ENCODE results near the gene SAMMSON. TPM values are rescaled to one million over a fixed set of nuclear protein-coding genes. Genes with fewer than 3 reads are reported as not detected.
A peak's percentile ranks its signal among the peaks of the same experiment; 100 is the strongest.

SAMMSON gene
- total RNA-seq, 4 donors from 2014 or later, result not detected

DNA sequence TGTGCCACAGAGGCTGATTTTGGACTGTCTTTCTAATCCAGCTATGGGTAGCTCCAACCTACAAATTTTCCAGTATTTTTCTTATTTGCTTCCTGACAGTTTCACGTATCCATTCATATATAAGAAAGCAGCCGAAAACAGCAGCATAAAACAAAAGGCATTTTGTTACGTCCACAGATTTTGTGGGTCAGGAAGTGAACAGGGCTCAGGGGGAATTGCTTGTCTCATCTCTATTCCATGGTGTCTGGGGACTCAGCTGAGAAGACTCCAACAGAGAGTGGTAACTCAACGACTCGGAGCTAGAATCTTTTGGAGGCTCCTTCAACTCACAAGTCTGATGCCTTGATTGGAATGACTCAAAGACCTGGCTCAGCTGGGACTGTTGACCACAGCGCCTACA lies 11.7 kb upstream of the SAMMSON start:
- H3K27ac ChIP-seq, result no peak overlapping the region
- DNase-seq, result no peak
- H3K27me3 ChIP-seq, result no peaks in the 10 kb centered on the region
- no peaks in the 10 kb centered on the region for H3K9me3 ChIP-seq
- TF ChIP-seq POLR2AphosphoS5 (IDR thresholded peaks at IDR 0.05), result no peak
- TF ChIP-seq POLR2A (IDR thresholded peaks at IDR 0.05), result no peak
- TF ChIP-seq, protein P1, sequence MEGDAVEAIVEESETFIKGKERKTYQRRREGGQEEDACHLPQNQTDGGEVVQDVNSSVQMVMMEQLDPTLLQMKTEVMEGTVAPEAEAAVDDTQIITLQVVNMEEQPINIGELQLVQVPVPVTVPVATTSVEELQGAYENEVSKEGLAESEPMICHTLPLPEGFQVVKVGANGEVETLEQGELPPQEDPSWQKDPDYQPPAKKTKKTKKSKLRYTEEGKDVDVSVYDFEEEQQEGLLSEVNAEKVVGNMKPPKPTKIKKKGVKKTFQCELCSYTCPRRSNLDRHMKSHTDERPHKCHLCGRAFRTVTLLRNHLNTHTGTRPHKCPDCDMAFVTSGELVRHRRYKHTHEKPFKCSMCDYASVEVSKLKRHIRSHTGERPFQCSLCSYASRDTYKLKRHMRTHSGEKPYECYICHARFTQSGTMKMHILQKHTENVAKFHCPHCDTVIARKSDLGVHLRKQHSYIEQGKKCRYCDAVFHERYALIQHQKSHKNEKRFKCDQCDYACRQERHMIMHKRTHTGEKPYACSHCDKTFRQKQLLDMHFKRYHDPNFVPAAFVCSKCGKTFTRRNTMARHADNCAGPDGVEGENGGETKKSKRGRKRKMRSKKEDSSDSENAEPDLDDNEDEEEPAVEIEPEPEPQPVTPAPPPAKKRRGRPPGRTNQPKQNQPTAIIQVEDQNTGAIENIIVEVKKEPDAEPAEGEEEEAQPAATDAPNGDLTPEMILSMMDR (IDR thresholded peaks at IDR 0.05), result no peak
- TF ChIP-seq EP300 (IDR thresholded peaks at IDR 0.05; ENCODE audit: low read depth), result no peak
- WGBS, 2 donors (ENCODE audit: low coverage in 1 of 2), result 73 to 100% methylated on average over 1 to 6 of the region's 6 CpGs
- H3K4me3 ChIP-seq, result no peak overlapping the region
- in situ Hi-C loops (cut with MboI; ENCODE audit: low pct_ligation_motif_present in 1 of 4, low pct_unique_long_range_greater_than_20kb in 1 of 4, low sequenced_read_pairs in 3 of 4), result no loop called here
- intact Hi-C loops (cut with DNase I; ENCODE audit: low total_unique reads), result no loop called here
- no peaks in the 10 kb centered on the region for H3K4me1 ChIP-seq
- H3K36me3 ChIP-seq, result no peaks in the 10 kb centered on the region

DNA sequence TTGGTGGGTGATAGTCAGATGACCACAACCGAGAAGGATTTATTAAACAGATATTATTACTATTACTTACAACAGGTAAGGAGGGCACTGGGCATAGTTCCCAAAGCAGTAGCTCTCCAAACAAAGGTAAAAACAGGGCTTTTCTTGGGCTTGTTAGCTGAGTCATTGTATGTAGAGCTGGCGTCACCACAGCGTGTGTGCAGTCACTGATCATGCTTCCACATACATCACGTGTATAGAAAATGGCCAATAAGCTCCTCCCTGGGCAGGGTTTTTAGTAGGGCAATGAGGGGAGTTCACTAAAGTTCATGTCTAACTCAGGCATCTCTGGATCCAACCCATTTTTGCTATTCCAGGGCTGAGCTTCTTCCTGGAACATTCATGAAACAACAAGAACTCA lies 5.8 kb upstream of the SAMMSON start:
- in situ Hi-C loops (cut with MboI; ENCODE audit: low pct_ligation_motif_present in 1 of 4, low pct_unique_long_range_greater_than_20kb in 1 of 4, low sequenced_read_pairs in 3 of 4), result no loop called here
- WGBS, 2 donors (ENCODE audit: low coverage in 1 of 2), result 83 to 85% methylated on average over 1 to 4 of the region's 4 CpGs
- DNase-seq, result no peak
- Histone ChIP-seq H3K36me3 (no peaks in the 10 kb centered on the region), H3K9me3 (no peaks in the 10 kb centered on the region), H3K4me3 (no peak overlapping the region), H3K27me3 (no peaks in the 10 kb centered on the region), H3K27ac (no peak overlapping the region), H3K4me1 (peaks cover 0 to 10% (median 3%) of the 10 kb centered on the region in 4 donors)
- TF ChIP-seq, protein P1 (IDR thresholded peaks at IDR 0.05), result no peak
- TF ChIP-seq EP300 (IDR thresholded peaks at IDR 0.05; ENCODE audit: low read depth) (no peak), POLR2AphosphoS5 (IDR thresholded peaks at IDR 0.05) (no peak)
- intact Hi-C loops (cut with DNase I; ENCODE audit: low total_unique reads), result no loop called here

DNA sequence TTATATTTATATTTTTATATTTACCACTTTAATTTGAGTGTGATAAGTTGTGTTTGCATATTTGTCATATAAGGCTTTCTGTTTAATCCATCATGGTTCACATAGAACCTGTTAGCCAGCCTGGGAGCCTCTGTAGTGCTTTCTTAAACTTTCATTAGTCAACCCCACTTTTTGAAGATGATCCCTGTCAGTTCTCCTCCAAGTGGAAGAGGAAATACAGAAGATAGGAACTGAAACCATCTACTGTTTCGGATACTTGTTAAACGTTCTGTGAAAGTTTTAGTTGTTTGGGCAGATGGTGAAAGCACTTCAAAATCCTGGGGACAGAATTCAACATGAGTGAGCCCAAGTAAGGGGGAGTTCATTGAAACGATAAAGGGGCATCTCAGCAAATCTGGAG lies 4.6 kb upstream of the SAMMSON start:
- 58 to 61% methylated on average over 3 of the region's 3 CpGs for WGBS, 2 donors (ENCODE audit: low coverage in 1 of 2)
- Histone ChIP-seq H3K27me3 (no peaks in the 10 kb centered on the region), H3K4me3 (no peak overlapping the region), H3K4me1 (peaks cover 0 to 14% (median 3%) of the 10 kb centered on the region in 4 donors), H3K27ac (no peak overlapping the region), H3K36me3 (no peaks in the 10 kb centered on the region), H3K9me3 (no peaks in the 10 kb centered on the region)
- intact Hi-C loops (cut with DNase I; ENCODE audit: low total_unique reads) (no loop called here), in situ Hi-C loops (cut with MboI; ENCODE audit: low pct_ligation_motif_present in 1 of 4, low pct_unique_long_range_greater_than_20kb in 1 of 4, low sequenced_read_pairs in 3 of 4) (no loop called here)
- no peak for DNase-seq
- TF ChIP-seq POLR2A (IDR thresholded peaks at IDR 0.05) (no peak), EP300 (IDR thresholded peaks at IDR 0.05; ENCODE audit: low read depth) (no peak)
- TF ChIP-seq, protein P1 (IDR thresholded peaks at IDR 0.05), result no peak

DNA sequence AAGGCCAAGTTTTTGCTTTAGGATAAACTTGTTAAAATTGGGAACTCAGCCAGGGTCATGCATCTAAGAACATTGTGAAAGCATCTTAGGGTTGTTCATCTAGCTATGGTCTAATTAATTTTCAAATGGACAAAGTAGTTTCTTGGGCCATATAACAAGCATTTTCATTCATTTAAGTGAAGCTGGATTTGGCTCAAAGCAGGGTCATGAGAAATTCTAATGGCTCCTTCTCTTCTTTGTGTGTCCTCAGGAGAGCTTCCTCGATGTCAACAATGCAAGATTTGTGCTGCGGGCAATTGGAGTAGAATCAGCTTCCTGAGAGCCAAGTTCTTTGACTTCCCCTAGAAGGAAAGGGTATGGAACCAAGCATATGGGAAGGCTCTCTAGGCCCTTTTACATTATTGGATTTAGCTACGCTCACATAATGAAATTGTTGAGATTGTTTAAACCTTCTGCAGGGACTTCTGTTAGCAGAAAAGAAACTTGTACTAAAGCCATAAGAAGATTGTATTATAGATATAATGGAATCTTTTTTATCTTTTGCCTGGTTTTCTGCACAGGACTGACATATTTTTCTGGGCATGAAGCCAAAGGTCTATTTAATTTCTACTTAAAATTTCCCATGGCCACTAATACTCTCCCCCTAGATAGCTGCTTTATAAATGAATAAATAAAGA lies 1.8 kb upstream of the SAMMSON start:
- DNase-seq, result no peak
- TF ChIP-seq, protein P1 (IDR thresholded peaks at IDR 0.05), result no peak
- TF ChIP-seq EP300 (IDR thresholded peaks at IDR 0.05; ENCODE audit: low read depth) (no peak), POLR2AphosphoS5 (IDR thresholded peaks at IDR 0.05) (no peak), POLR2A (IDR thresholded peaks at IDR 0.05) (no peak)
- Histone ChIP-seq H3K36me3 (no peaks in the 10 kb centered on the region), H3K4me3 (no peak overlapping the region), H3K27me3 (no peaks in the 10 kb centered on the region), H3K27ac (peak overlapping the region; percentile 8 to 71 (median 42)), H3K4me1 (peaks cover 0 to 14% (median 3%) of the 10 kb centered on the region in 4 donors), H3K9me3 (no peaks in the 10 kb centered on the region)
- in situ Hi-C loops (cut with MboI; ENCODE audit: low pct_ligation_motif_present in 1 of 4, low pct_unique_long_range_greater_than_20kb in 1 of 4, low sequenced_read_pairs in 3 of 4) (no loop called here), intact Hi-C loops (cut with DNase I; ENCODE audit: low total_unique reads) (no loop called here)
- WGBS, 2 donors (ENCODE audit: low coverage in 1 of 2), result 43 to 62% methylated on average over 3 of the region's 3 CpGs
